ENCODE results near the gene EP400. TPM values are rescaled to one million over a fixed set of nuclear protein-coding genes. Genes with fewer than 3 reads are reported as not detected.

The EP400 gene
- total RNA-seq, 1 experiment from 2014 or later = 61.7 TPM

- H3K27me3 ChIP-seq (ENCODE audit: insufficient read depth, low read length) = no peaks in the 10 kb centered on the region
- H3K14ac ChIP-seq (ENCODE audit: insufficient read depth, low read length) = no peak overlapping the region
- peaks cover 34 to 56% (median 46%) of the 10 kb centered on the region in 3 experiments for H3K36me3 Mint-ChIP-seq (ENCODE audit: insufficient read depth in 1 of 3, low read depth in 3 of 3)
- no peak overlapping the region for H2BK120ac ChIP-seq (ENCODE audit: low read depth, low read length, poor library complexity, severe bottlenecking)
- no CpG with 5 or more reads among the region's 9 CpGs for WGBS (ENCODE audit: extremely low coverage, insufficient read length, low lambda C conversion rate)
- no peak overlapping the region for H2AFZ ChIP-seq (ENCODE audit: low read length)
- no peak overlapping the region for H3K18ac ChIP-seq (ENCODE audit: insufficient read length, low read depth, low read length)
- H4K20me1 ChIP-seq (ENCODE audit: control insufficient read depth, insufficient read depth, insufficient read length) = no peaks in the 10 kb centered on the region
- H3K79me2 ChIP-seq (ENCODE audit: insufficient read depth, low read length) = peaks cover 7% of the 10 kb centered on the region; the same call in 1 of the 2 replicates
- H3K23me2 ChIP-seq (ENCODE audit: insufficient read length, low read depth, low read length, poor library complexity, severe bottlenecking) = peaks cover 13% of the 10 kb centered on the region
- no peak overlapping the region for H4K91ac ChIP-seq (ENCODE audit: insufficient read length, low read depth, low read length)
- H3K4me3 Mint-ChIP-seq = peak overlapping the region; percentile 89 to 93
- no peak overlapping the region for H2BK20ac ChIP-seq (ENCODE audit: low read depth, low read length, poor library complexity, severe bottlenecking)
- no peak overlapping the region for H3K23ac ChIP-seq (ENCODE audit: insufficient read length, low read depth, low read length)
- H3K4ac ChIP-seq (ENCODE audit: low read depth, low read length) = no peak overlapping the region
- no peak overlapping the region for H2BK5ac ChIP-seq (ENCODE audit: insufficient read length, low read length)
- H3K27ac ChIP-seq (ENCODE audit: insufficient read length, low read depth, low read length) = no peak overlapping the region
- H2BK15ac ChIP-seq (ENCODE audit: low read depth, low read length) = no peak overlapping the region
- H3K27ac Mint-ChIP-seq = peak overlapping the region in 1 of 3 experiments; percentile 73; a peak in 3 of 7 replicates
- no peak overlapping the region for H4K5ac ChIP-seq (ENCODE audit: insufficient read length, low read depth, low read length)
- H3T11ph ChIP-seq (ENCODE audit: low read length) = no peak overlapping the region
- H3K9me3 Mint-ChIP-seq = peaks cover 4 to 11% of the 10 kb centered on the region in 2 experiments; a peak in 3 of 5 replicates
- H3K4me1 Mint-ChIP-seq = peaks cover 3 to 9% of the 10 kb centered on the region in 2 experiments
- no peak overlapping the region for H4K8ac ChIP-seq (replicated peaks; ENCODE audit: insufficient read length, low read depth, low read length)
- no peak overlapping the region for H2AK5ac ChIP-seq (ENCODE audit: insufficient read length, low read length)
- no peak overlapping the region for H2BK12ac ChIP-seq (ENCODE audit: insufficient read length, low read depth, low read length)
- peaks cover 3% of the 10 kb centered on the region for H3K27me3 Mint-ChIP-seq (ENCODE audit: low read depth)
- H3K9me3 ChIP-seq (ENCODE audit: control insufficient read depth, low read depth, low read length) = no peaks in the 10 kb centered on the region
- peaks cover 4% of the 10 kb centered on the region for H3K79me1 ChIP-seq (ENCODE audit: insufficient read depth, low read depth, low read length, poor library complexity, severe bottlenecking)
- TF ChIP-seq, protein P1, sequence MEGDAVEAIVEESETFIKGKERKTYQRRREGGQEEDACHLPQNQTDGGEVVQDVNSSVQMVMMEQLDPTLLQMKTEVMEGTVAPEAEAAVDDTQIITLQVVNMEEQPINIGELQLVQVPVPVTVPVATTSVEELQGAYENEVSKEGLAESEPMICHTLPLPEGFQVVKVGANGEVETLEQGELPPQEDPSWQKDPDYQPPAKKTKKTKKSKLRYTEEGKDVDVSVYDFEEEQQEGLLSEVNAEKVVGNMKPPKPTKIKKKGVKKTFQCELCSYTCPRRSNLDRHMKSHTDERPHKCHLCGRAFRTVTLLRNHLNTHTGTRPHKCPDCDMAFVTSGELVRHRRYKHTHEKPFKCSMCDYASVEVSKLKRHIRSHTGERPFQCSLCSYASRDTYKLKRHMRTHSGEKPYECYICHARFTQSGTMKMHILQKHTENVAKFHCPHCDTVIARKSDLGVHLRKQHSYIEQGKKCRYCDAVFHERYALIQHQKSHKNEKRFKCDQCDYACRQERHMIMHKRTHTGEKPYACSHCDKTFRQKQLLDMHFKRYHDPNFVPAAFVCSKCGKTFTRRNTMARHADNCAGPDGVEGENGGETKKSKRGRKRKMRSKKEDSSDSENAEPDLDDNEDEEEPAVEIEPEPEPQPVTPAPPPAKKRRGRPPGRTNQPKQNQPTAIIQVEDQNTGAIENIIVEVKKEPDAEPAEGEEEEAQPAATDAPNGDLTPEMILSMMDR (conservative IDR thresholded peaks at IDR 0.05) = no peak
- no peak for DNase-seq
- H3K56ac ChIP-seq (ENCODE audit: insufficient read length, low read depth, low read length) = no peak overlapping the region
- H3K9ac ChIP-seq (ENCODE audit: extremely low read depth, insufficient read length, low read length) = peak overlapping the region; percentile 29
- H3K4me2 ChIP-seq (ENCODE audit: insufficient read depth, insufficient read length, low read length) = peak overlapping the region; percentile 56
- H3K4me1 ChIP-seq (ENCODE audit: insufficient read depth, low read length) = no peaks in the 10 kb centered on the region
Observed at GRCh38 chr12:131930510-131930909, 19.2 kb upstream of the EP400 start.
